GM23338 (cell line): ENCODE data around the gene YAP1. TPM values are rescaled to one million over a fixed set of nuclear protein-coding genes. Genes with fewer than 3 reads are reported as not detected.
A peak's percentile ranks its signal among the peaks of the same experiment; 100 is the strongest.

Experiments
- ATAC-seq: fragments of 200-7000 bp; cut with Tn5 transposase; 3 replicates; pipeline ENCODE4 v1.9.1; 2020
- DNase-seq: peaks from one replicate; pipeline ENCODE4 v3.0.0-alpha.2; 2015; ENCODE audit warnings: low spot score
- H2AFZ ChIP-seq: fragments of 200-600 bp; sonication (generic); 2 replicates; pipeline ENCODE4 v1.8.0; 2016; ENCODE audit warnings: antibody characterized with exemption, mild to moderate bottlenecking, moderate library complexity
- H3F3A ChIP-seq: fragments of 200-600 bp; sonication (generic); replicated peaks from 2 replicates; pipeline ENCODE4 v1.8.0; 2017; ENCODE audit warnings: antibody characterized with exemption, mixed run types, low read depth
- H3K27ac ChIP-seq: fragments of 200-600 bp; sonication (generic); 2 replicates; pipeline ENCODE4 v1.6.1; 2016; ENCODE audit warnings: low read depth
- H3K27me3 ChIP-seq: fragments of 200-600 bp; sonication (generic); 2 replicates; pipeline ENCODE4 v1.8.0; 2016; ENCODE audit warnings: mild to moderate bottlenecking, mixed run types, moderate library complexity; ENCODE audit not compliant: insufficient read depth
- H3K36me3 ChIP-seq: fragments of 200-600 bp; sonication (generic); 2 replicates; pipeline ENCODE4 v1.8.0; 2016; ENCODE audit warnings: mild to moderate bottlenecking; ENCODE audit not compliant: insufficient read depth
- H3K4me1 ChIP-seq: fragments of 200-600 bp; sonication (generic); 2 replicates; pipeline ENCODE4 v1.8.0; 2016; ENCODE audit warnings: mild to moderate bottlenecking, moderate library complexity; ENCODE audit not compliant: insufficient read depth
- H3K4me2 ChIP-seq: fragments of 200-600 bp; sonication (generic); 2 replicates; pipeline ENCODE4 v1.7.1; 2017; ENCODE audit warnings: mixed run types
- H3K4me3 ChIP-seq: fragments of 200-600 bp; sonication (generic); 2 replicates; pipeline ENCODE4 v1.6.1; 2016; ENCODE audit warnings: mixed run types
- H3K79me2 ChIP-seq: fragments of 200-600 bp; sonication (generic); replicated peaks from 2 replicates; pipeline ENCODE4 v1.8.0; 2017; ENCODE audit warnings: mild to moderate bottlenecking; ENCODE audit not compliant: insufficient read depth
- H3K9me2 ChIP-seq: fragments of 200-600 bp; sonication (generic); 2 replicates; pipeline ENCODE4 v1.8.0; 2017; ENCODE audit not compliant: insufficient read depth
- H4K20me1 ChIP-seq: fragments of 200-600 bp; sonication (generic); replicated peaks from 2 replicates; pipeline ENCODE4 v1.8.0; 2017; ENCODE audit warnings: mild to moderate bottlenecking; ENCODE audit not compliant: insufficient read depth
- H3K27ac Mint-ChIP-seq: 2 replicates; pipeline ENCODE4 v1.8.0; 2020; ENCODE audit warnings: inconsistent platforms, mild to moderate bottlenecking, moderate library complexity, mixed read lengths
- H3K27me3 Mint-ChIP-seq: 3 replicates; pipeline ENCODE4 v1.8.0; 2022; ENCODE audit warnings: low read depth, mild to moderate bottlenecking, moderate library complexity, mixed read lengths, inconsistent platforms; ENCODE audit not compliant: insufficient read depth, poor library complexity
- H3K36me3 Mint-ChIP-seq: 3 replicates; pipeline ENCODE4 v1.8.0; 2021; ENCODE audit warnings: low read depth, mild to moderate bottlenecking, inconsistent platforms, moderate library complexity, mixed read lengths
- H3K4me1 Mint-ChIP-seq: 3 replicates; pipeline ENCODE4 v1.8.0; 2020; ENCODE audit warnings: mild to moderate bottlenecking, inconsistent platforms, mixed read lengths
- H3K4me3 Mint-ChIP-seq: 3 replicates; pipeline ENCODE4 v1.8.0; 2021; ENCODE audit warnings: moderate library complexity, mild to moderate bottlenecking, inconsistent platforms, mixed read lengths
- H3K9me3 Mint-ChIP-seq: 3 replicates; pipeline ENCODE4 v1.8.0; 2020; ENCODE audit warnings: moderate library complexity, mild to moderate bottlenecking, inconsistent platforms, mixed read lengths
- CREB1 ChIP-seq: fragments of 250-450 bp; sonication (Bioruptor Pico); IDR thresholded peaks from 2 replicates; pipeline ENCODE4 v1.5.0; 2020; ENCODE audit warnings: low read depth, mild to moderate bottlenecking, moderate library complexity
- CTCF ChIP-seq, 2 experiments: fragments of 200-600 bp in 1 of 2; sonication (generic) in 1 of 2; conservative IDR thresholded peaks; 2 replicates each; pipeline versions ENCODE4 v1.5.1 to v1.6.1; 2016 to 2017; ENCODE audit warnings: antibody characterized with exemption in 2 of 2, low read depth in 2 of 2, mild to moderate bottlenecking in 2 of 2, moderate library complexity in 1 of 2
- EZH2 ChIP-seq: fragments of 200-600 bp; sonication (generic); IDR thresholded peaks from one replicate; pipeline ENCODE4 v1.8.0; 2017; ENCODE audit warnings: antibody characterized with exemption, mild to moderate bottlenecking, low read depth; ENCODE audit not compliant: unreplicated experiment
- STAT1 ChIP-seq: IDR thresholded peaks from one replicate; pipeline ENCODE4 v1.6.1; 2016; ENCODE audit warnings: antibody characterized with exemption; ENCODE audit not compliant: unreplicated experiment
- ZNF331 ChIP-seq: fragments of 250-450 bp; sonication (Bioruptor Pico); IDR thresholded peaks from 2 replicates; pipeline ENCODE4 v1.5.0; 2020; ENCODE audit warnings: low read depth, mild to moderate bottlenecking, moderate library complexity
- ZNF462 ChIP-seq: fragments of 250-450 bp; sonication (Bioruptor Pico); IDR thresholded peaks from 2 replicates; pipeline ENCODE4 v1.5.0; 2020; ENCODE audit warnings: mild to moderate bottlenecking, moderate library complexity
- polyA plus RNA-seq: library from polyadenylated mRNA; unstranded; fragments of >200 nt; fragmentation: Nextera tagmentation; extraction: Ambion mirVana; gene quantifications from 2 replicates; pipeline ENCODE4 v1.2.1, GENCODE V29; 2016
- total RNA-seq: library from RNA; depleted of rRNA; stranded (reverse); fragments of >200 nt; shearing (Covaris generic); gene quantifications from 2 replicates; pipeline ENCODE4 v1.2.3, GENCODE V29; 2014

YAP1 gene
- total and polyA plus RNA-seq, 2 experiments from 2014 or later = 17.2 to 155 TPM

GRCh38 chr11:102110761-102111010 is 439 bp downstream of the YAP1 start:
- no peaks in the 10 kb centered on the region for H3K9me2 ChIP-seq
- peak overlapping the region; percentile 81 for H3K4me3 ChIP-seq
- H2AFZ ChIP-seq = no peak overlapping the region
- no peaks in the 10 kb centered on the region for H4K20me1 ChIP-seq
- peaks cover 9% of the 10 kb centered on the region; the same call in 2 of the 3 replicates for H3K36me3 Mint-ChIP-seq
- peaks cover 35% of the 10 kb centered on the region for H3K79me2 ChIP-seq
- H3K27ac Mint-ChIP-seq = peak overlapping the region; percentile 98; the same call in 1 of the 2 replicates
- H3K9me3 Mint-ChIP-seq = peaks cover 2% of the 10 kb centered on the region; the same call in 2 of the 3 replicates
- DNase-seq = no peak
- no peaks in the 10 kb centered on the region for H3K36me3 ChIP-seq
- peak overlapping the region; percentile 100 for H3K27ac ChIP-seq
- ATAC-seq = no peak
- peaks cover 8% of the 10 kb centered on the region for H3K27me3 Mint-ChIP-seq
- TF ChIP-seq ZNF462 (CRISPR knock-in tag) (no peak), EZH2 (no peak), CREB1 (CRISPR knock-in tag) (no peak), STAT1 (no peak), CTCF (conservative IDR thresholded peaks at IDR 0.05; ENCODE audit: low read depth in 2 of 2) (no peak), ZNF331 (CRISPR knock-in tag) (no peak)
- peaks cover 6% of the 10 kb centered on the region for H3F3A ChIP-seq
- H3K4me1 Mint-ChIP-seq = peaks cover 31% of the 10 kb centered on the region
- peaks cover 10% of the 10 kb centered on the region; the same call in 1 of the 2 replicates for H3K27me3 ChIP-seq
- peak overlapping the region; percentile 89; the same call in 2 of the 3 replicates for H3K4me3 Mint-ChIP-seq
- peaks cover 37% of the 10 kb centered on the region for H3K4me1 ChIP-seq
- peak overlapping the region; percentile 90 for H3K4me2 ChIP-seq
